Measurements from ENCODE around the gene IPO11. TPM values are rescaled to one million over a fixed set of nuclear protein-coding genes. Genes with fewer than 3 reads are reported as not detected.
"Not testable (repeated sequence)": the region's sequence is repeated elsewhere in the genome, so short reads cannot be mapped to it uniquely, and the experiment has no call there.

IPO11 gene
- total and polyA plus RNA-seq, 7 experiments from 2014 or later = 5.9 to 29.0 (median 23.2) TPM

DNA sequence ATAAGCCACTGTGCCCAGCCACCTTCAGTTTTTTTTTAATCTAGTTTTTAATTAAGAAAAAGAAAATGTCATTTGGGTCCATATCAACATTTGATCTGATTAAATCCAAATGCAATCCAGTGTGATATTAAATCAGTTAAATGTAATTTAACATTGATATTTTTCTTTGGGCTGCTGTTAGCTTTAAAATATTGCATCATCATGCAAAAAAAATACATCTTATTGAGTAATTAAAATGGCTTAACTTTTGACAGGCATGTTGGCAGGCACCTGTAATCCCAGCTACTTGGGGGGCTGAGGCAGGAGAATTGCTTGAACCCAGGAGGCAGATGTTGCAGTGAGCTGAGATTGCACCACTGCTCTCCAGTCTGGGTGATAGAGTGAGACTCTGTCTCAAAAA, 143.4 kb downstream of the IPO11 start:
- intact Hi-C loops (cut with micrococcal nuclease) = no loop called here
- POLR2A ChIA-PET = no interaction called here
- no peaks in the 10 kb centered on the region for H3K9me3 ChIP-seq (ENCODE audit: control insufficient read depth in 2 of 3, low read length in 3 of 3)
- ATAC-seq (no peak), DNase-seq (no peak)
- H3K9me3 Mint-ChIP-seq = no peaks in the 10 kb centered on the region
- peaks cover 0 to 2% (median 0%) of the 10 kb centered on the region in 7 donors for H3K4me1 Mint-ChIP-seq
- no peaks in the 10 kb centered on the region for H3K27me3 ChIP-seq (ENCODE audit: control insufficient read depth in 2 of 2, insufficient read depth in 2 of 2, low read length in 2 of 2)
- CTCF ChIA-PET = no interaction called here
- no peak overlapping the region for H3K27ac ChIP-seq (ENCODE audit: low read depth, low read length)
- H3K4me3 Mint-ChIP-seq = no peak overlapping the region
- no peak overlapping the region for H3K4me3 ChIP-seq (ENCODE audit: low read length)
- no peak overlapping the region for H3K27ac Mint-ChIP-seq
- no peaks in the 10 kb centered on the region for H3K27me3 Mint-ChIP-seq
- peaks cover 9 to 48% (median 23%) of the 10 kb centered on the region in 5 donors for H3K36me3 Mint-ChIP-seq
- no peaks in the 10 kb centered on the region for H3K4me1 ChIP-seq (ENCODE audit: control insufficient read depth in 2 of 2, insufficient read depth in 2 of 2, low read length in 2 of 2)
- peaks cover 0 to 14% (median 0%) of the 10 kb centered on the region in 3 experiments for H3K36me3 ChIP-seq (ENCODE audit: control insufficient read depth in 2 of 3, insufficient read depth in 3 of 3, low read length in 3 of 3)

DNA sequence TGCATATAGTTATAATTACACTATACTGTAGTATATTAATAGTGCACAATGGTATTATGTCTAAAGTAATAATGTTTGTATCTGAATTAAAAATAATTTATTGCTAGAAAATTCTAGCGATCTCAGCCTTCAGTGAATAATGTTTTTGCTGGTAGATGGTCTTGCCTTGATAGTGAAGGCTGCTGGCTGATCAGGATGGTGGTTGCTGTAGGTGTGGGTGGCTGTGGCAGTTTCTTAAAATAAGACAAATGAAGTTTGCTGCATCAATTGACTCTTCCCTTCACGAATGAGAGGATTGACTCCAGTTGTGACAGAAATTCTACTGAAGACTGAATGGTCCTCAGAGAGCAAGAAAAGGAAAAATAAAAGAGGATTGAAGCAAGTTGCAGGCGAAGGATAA, 146.4 kb downstream of the IPO11 start:
- Histone ChIP-seq H3K27me3 (ENCODE audit: control insufficient read depth in 2 of 2, insufficient read depth in 2 of 2, low read length in 2 of 2) (no peaks in the 10 kb centered on the region), H3K27ac (ENCODE audit: low read depth, low read length) (no peak overlapping the region), H3K4me3 (ENCODE audit: low read length) (no peak overlapping the region), H3K4me1 (ENCODE audit: control insufficient read depth in 2 of 2, insufficient read depth in 2 of 2, low read length in 2 of 2) (no peaks in the 10 kb centered on the region), H3K9me3 (ENCODE audit: control insufficient read depth in 2 of 3, low read length in 3 of 3) (no peaks in the 10 kb centered on the region), H3K36me3 (ENCODE audit: control insufficient read depth in 2 of 3, insufficient read depth in 3 of 3, low read length in 3 of 3) (peaks cover 0 to 14% (median 0%) of the 10 kb centered on the region in 3 experiments)
- Mint-ChIP-seq H3K27ac (no peak overlapping the region), H3K4me3 (no peak overlapping the region), H3K36me3 (peaks cover 3 to 49% (median 42%) of the 10 kb centered on the region in 5 donors), H3K4me1 (peaks cover 0 to 6% (median 0%) of the 10 kb centered on the region in 7 donors), H3K27me3 (no peaks in the 10 kb centered on the region), H3K9me3 (no peaks in the 10 kb centered on the region)
- no peak for ATAC-seq
- CTCF ChIA-PET = no interaction called here
- intact Hi-C loops (cut with micrococcal nuclease) = no loop called here
- POLR2A ChIA-PET = no interaction called here
- no peak for DNase-seq

DNA sequence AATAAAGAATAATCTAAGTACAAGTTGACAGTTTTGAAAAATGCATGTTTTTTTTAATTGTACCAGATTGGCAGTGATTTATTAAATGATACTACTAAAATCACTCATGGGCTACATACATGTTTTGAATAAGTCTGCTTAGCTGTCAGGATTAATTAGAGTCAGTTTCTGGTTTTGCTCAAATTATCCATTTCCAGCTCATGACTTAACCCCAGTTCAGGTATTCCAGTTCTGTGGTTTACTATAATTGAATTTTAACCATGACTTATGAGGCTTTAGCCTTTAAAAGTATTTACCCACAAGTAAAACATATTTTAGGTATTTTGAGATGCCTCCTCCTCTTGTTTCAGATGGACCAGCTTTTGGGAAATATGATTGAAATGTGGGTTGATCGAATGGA, 148.2 kb downstream of the IPO11 start:
- ChIA-PET CTCF (no interaction called here), POLR2A (no interaction called here)
- H3K4me3 ChIP-seq (ENCODE audit: low read length) = no peak overlapping the region
- H3K27me3 ChIP-seq (ENCODE audit: control insufficient read depth in 2 of 2, insufficient read depth in 2 of 2, low read length in 2 of 2) = no peaks in the 10 kb centered on the region
- peaks cover 9 to 60% (median 55%) of the 10 kb centered on the region in 5 donors for H3K36me3 Mint-ChIP-seq
- no peak overlapping the region for H3K27ac Mint-ChIP-seq
- DNase-seq (no peak), ATAC-seq (no peak)
- peaks cover 0 to 24% (median 0%) of the 10 kb centered on the region in 3 experiments for H3K36me3 ChIP-seq (ENCODE audit: control insufficient read depth in 2 of 3, insufficient read depth in 3 of 3, low read length in 3 of 3)
- peaks cover 0 to 15% (median 4%) of the 10 kb centered on the region in 11 donors for H3K9me3 Mint-ChIP-seq
- no peaks in the 10 kb centered on the region for H3K27me3 Mint-ChIP-seq
- peaks cover 0 to 6% (median 0%) of the 10 kb centered on the region in 7 donors for H3K4me1 Mint-ChIP-seq
- intact Hi-C loops (cut with micrococcal nuclease) = no loop called here
- no peaks in the 10 kb centered on the region for H3K4me1 ChIP-seq (ENCODE audit: control insufficient read depth in 2 of 2, insufficient read depth in 2 of 2, low read length in 2 of 2)
- H3K27ac ChIP-seq (ENCODE audit: low read depth, low read length) = no peak overlapping the region
- no peak overlapping the region for H3K4me3 Mint-ChIP-seq
- peaks cover 0 to 3% (median 0%) of the 10 kb centered on the region in 3 experiments for H3K9me3 ChIP-seq (ENCODE audit: control insufficient read depth in 2 of 3, low read length in 3 of 3)

DNA sequence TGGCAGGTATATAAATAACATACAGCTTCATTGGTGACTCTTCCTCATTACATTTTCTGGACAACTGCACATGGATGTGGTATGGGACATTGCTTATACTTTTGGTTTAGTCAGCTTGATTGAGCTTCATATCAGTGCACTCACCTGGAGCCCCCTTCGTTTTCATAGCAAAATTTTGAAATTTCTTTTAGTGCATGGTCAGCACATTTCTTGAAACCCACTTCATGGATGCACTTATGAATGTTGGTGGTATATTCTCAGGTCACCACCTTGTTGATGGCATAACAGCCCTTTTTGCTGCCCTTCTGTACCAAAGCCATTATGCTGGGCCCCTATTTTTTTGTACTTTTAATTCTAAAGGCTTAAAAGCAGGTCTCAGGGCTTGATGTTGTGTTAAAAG, 149.3 kb downstream of the IPO11 start:
- intact Hi-C loops (cut with micrococcal nuclease) = no loop called here
- no peak for ATAC-seq
- Histone ChIP-seq H3K4me1 (ENCODE audit: control insufficient read depth in 2 of 2, insufficient read depth in 2 of 2, low read length in 2 of 2) (no peaks in the 10 kb centered on the region), H3K9me3 (ENCODE audit: control insufficient read depth in 2 of 3, low read length in 3 of 3) (peaks cover 0 to 5% (median 1%) of the 10 kb centered on the region in 3 experiments), H3K27me3 (ENCODE audit: control insufficient read depth in 2 of 2, insufficient read depth in 2 of 2, low read length in 2 of 2) (no peaks in the 10 kb centered on the region), H3K27ac (ENCODE audit: low read depth, low read length) (no peak overlapping the region), H3K4me3 (ENCODE audit: low read length) (no peak overlapping the region), H3K36me3 (ENCODE audit: control insufficient read depth in 2 of 3, insufficient read depth in 3 of 3, low read length in 3 of 3) (peaks cover 0 to 29% (median 0%) of the 10 kb centered on the region in 3 experiments)
- ChIA-PET POLR2A (no interaction called here), CTCF (no interaction called here)
- Mint-ChIP-seq H3K4me3 (no peak overlapping the region), H3K27me3 (no peaks in the 10 kb centered on the region), H3K27ac (peak overlapping the region in 2 of 9 donors; percentile 11 to 39), H3K9me3 (peaks cover 2 to 23% (median 8%) of the 10 kb centered on the region in 11 donors), H3K4me1 (peaks cover 0 to 6% (median 0%) of the 10 kb centered on the region in 7 donors), H3K36me3 (peaks cover 12 to 63% (median 58%) of the 10 kb centered on the region in 5 donors)
- no peak for DNase-seq

DNA sequence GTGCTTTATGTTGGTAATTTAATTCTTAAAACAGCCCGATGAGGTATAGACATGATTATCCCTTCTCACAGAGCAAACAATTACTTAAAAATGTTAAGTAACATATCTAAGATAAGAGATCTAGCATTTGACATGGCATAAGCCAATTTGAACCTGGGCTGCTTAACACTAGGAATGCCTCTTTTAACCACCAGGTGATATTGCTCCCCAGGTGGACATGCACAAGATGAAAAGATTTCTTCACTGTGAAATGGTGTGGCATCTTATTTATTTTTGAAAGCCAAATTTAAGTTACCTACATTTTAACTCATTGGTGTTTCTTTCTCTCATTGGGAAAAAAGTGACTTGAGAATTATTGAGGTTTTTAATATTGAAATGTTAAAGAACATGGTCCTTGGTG, 150.3 kb downstream of the IPO11 start:
- peaks cover 0 to 10% (median 3%) of the 10 kb centered on the region in 3 experiments for H3K9me3 ChIP-seq (ENCODE audit: control insufficient read depth in 2 of 3, low read length in 3 of 3)
- ATAC-seq (no peak), DNase-seq (no peak)
- no peak overlapping the region for H3K4me3 ChIP-seq (ENCODE audit: low read length)
- CTCF ChIA-PET = no interaction called here
- no peaks in the 10 kb centered on the region for H3K4me1 ChIP-seq (ENCODE audit: control insufficient read depth in 2 of 2, insufficient read depth in 2 of 2, low read length in 2 of 2)
- no peaks in the 10 kb centered on the region for H3K27me3 ChIP-seq (ENCODE audit: control insufficient read depth in 2 of 2, insufficient read depth in 2 of 2, low read length in 2 of 2)
- Mint-ChIP-seq H3K9me3 (peaks cover 7 to 31% (median 13%) of the 10 kb centered on the region in 11 donors), H3K27me3 (no peaks in the 10 kb centered on the region), H3K27ac (no peak overlapping the region), H3K36me3 (peaks cover 15 to 64% (median 60%) of the 10 kb centered on the region in 5 donors), H3K4me3 (no peak overlapping the region), H3K4me1 (peaks cover 0 to 6% (median 0%) of the 10 kb centered on the region in 7 donors)
- POLR2A ChIA-PET = no interaction called here
- peaks cover 0 to 25% (median 0%) of the 10 kb centered on the region in 3 experiments for H3K36me3 ChIP-seq (ENCODE audit: control insufficient read depth in 2 of 3, insufficient read depth in 3 of 3, low read length in 3 of 3)
- H3K27ac ChIP-seq (ENCODE audit: low read depth, low read length) = no peak overlapping the region
- intact Hi-C loops (cut with micrococcal nuclease) = no loop called here

DNA sequence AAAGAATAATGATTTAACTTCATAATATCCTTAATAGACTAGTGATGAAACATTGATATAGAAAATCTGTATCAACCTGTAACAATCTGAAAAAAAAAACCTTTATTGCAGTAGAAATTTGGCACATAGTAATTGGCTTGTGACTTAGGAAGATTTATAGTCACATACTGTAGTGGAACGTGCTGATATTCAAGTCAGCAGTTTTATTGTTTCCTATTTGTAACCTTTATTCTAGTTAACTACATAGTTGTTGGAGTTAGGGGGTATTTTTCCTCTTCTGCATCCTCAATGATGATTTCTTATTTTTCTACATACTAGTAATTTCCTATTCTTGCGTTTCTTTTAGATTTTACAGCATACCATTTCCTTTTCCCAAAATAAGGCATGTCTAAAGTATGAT, 151.5 kb downstream of the IPO11 start:
- Mint-ChIP-seq H3K4me1 (peaks cover 0 to 6% (median under 1%) of the 10 kb centered on the region in 7 donors), H3K27ac (no peak overlapping the region), H3K9me3 (peaks cover 8 to 43% (median 19%) of the 10 kb centered on the region in 11 donors), H3K27me3 (no peaks in the 10 kb centered on the region), H3K36me3 (peaks cover 22 to 70% (median 69%) of the 10 kb centered on the region in 5 donors), H3K4me3 (no peak overlapping the region)
- no peak for DNase-seq
- Histone ChIP-seq H3K36me3 (ENCODE audit: control insufficient read depth in 2 of 3, insufficient read depth in 3 of 3, low read length in 3 of 3) (peaks cover 0 to 29% (median 0%) of the 10 kb centered on the region in 3 experiments), H3K4me1 (ENCODE audit: control insufficient read depth in 2 of 2, insufficient read depth in 2 of 2, low read length in 2 of 2) (no peaks in the 10 kb centered on the region), H3K4me3 (ENCODE audit: low read length) (no peak overlapping the region), H3K27ac (ENCODE audit: low read depth, low read length) (no peak overlapping the region), H3K27me3 (ENCODE audit: control insufficient read depth in 2 of 2, insufficient read depth in 2 of 2, low read length in 2 of 2) (no peaks in the 10 kb centered on the region), H3K9me3 (ENCODE audit: control insufficient read depth in 2 of 3, low read length in 3 of 3) (peaks cover 0 to 13% (median 3%) of the 10 kb centered on the region in 3 experiments)
- intact Hi-C loops (cut with micrococcal nuclease) = loop anchor here in 1 of 2 donors (1.0 kb wide), 1 partner anchor 9 kb away; no protein-coding TSS in a partner anchor
- CTCF ChIA-PET = no interaction called here
- ATAC-seq = no peak
- POLR2A ChIA-PET = no interaction called here

DNA sequence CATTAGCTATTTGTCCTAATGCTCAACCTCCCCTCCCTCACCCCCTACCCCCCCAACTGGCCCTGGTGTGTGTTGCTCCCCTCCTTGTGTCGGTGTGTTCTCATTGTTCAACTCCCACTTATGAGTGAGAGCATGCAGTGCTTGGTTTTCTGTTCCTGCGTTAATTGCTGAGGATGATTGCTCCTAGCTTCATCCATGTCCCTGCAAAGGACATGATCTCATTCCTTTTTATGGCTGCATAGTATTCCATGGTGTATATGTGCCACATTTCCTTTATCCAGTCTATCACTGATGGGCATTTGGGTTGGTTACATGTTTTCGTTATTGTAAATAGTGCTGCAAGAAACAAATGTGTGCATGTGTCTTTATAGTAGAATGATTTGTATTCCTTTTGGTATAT, 153.2 kb downstream of the IPO11 start:
- POLR2A ChIA-PET; H3K27ac ChIP-seq (ENCODE audit: low read depth, low read length); ATAC-seq; H3K4me1 ChIP-seq (ENCODE audit: control insufficient read depth in 2 of 2, insufficient read depth in 2 of 2, low read length in 2 of 2); H3K27me3 Mint-ChIP-seq; H3K27me3 ChIP-seq (ENCODE audit: control insufficient read depth in 2 of 2, insufficient read depth in 2 of 2, low read length in 2 of 2); intact Hi-C loops (cut with micrococcal nuclease); H3K4me3 ChIP-seq (ENCODE audit: low read length); H3K4me3 Mint-ChIP-seq; DNase-seq: not testable (repeated sequence)
- Histone ChIP-seq H3K9me3 (ENCODE audit: control insufficient read depth in 2 of 3, low read length in 3 of 3) (peaks cover 0 to 13% (median 3%) of the 10 kb centered on the region in 3 experiments), H3K36me3 (ENCODE audit: control insufficient read depth in 2 of 3, insufficient read depth in 3 of 3, low read length in 3 of 3) (peaks cover 0 to 23% (median 0%) of the 10 kb centered on the region in 3 experiments)
- H3K36me3 Mint-ChIP-seq = peaks cover 22 to 71% (median 67%) of the 10 kb centered on the region in 5 donors
- H3K9me3 Mint-ChIP-seq = peaks cover 8 to 46% (median 20%) of the 10 kb centered on the region in 11 donors
- H3K27ac Mint-ChIP-seq = peak overlapping the region in 1 of 9 donors; percentile 66
- CTCF ChIA-PET = interaction anchor here (0.6 kb wide), 1 partner anchor 24 kb away, joined by 5 read pairs; no protein-coding TSS in a partner anchor
- H3K4me1 Mint-ChIP-seq = peaks cover 0 to 11% (median 5%) of the 10 kb centered on the region in 7 donors
